Skeletal muscle tissue (tissue), 4 donors: ENCODE results near the gene AAR2. TPM values are rescaled to one million over a fixed set of nuclear protein-coding genes. Genes with fewer than 3 reads are reported as not detected.

Experiments used
- H3K27ac ChIP-seq: one replicate; pipeline ENCODE4 v1.7.0; 2013; ENCODE audit warnings: mild to moderate bottlenecking, low read depth, low read length, inconsistent platforms
- H3K27me3 ChIP-seq, 3 donors: one replicate each; pipeline ENCODE4 v1.7.0; 2013; ENCODE audit warnings: low read length in 3 of 3; ENCODE audit not compliant: control insufficient read depth in 3 of 3, insufficient read depth in 3 of 3
- H3K36me3 ChIP-seq, 3 donors: one replicate each; pipeline ENCODE4 v1.7.0; 2013; ENCODE audit warnings: low read length in 3 of 3; ENCODE audit not compliant: control insufficient read depth in 3 of 3, insufficient read depth in 3 of 3
- H3K4me1 ChIP-seq, 3 donors: one replicate each; pipeline ENCODE4 v1.7.0; 2013; ENCODE audit warnings: low read length in 3 of 3, mild to moderate bottlenecking in 3 of 3; ENCODE audit not compliant: control insufficient read depth in 3 of 3, insufficient read depth in 3 of 3
- H3K4me3 ChIP-seq, 3 donors: one replicate each; pipeline ENCODE4 v1.7.0; 2013; ENCODE audit warnings: low read length in 3 of 3
- H3K9ac ChIP-seq, 3 donors: one replicate each; pipeline ENCODE4 v1.7.0; 2013; ENCODE audit warnings: low read length in 3 of 3, mild to moderate bottlenecking in 3 of 3, moderate library complexity in 2 of 3, low read depth in 1 of 3
- H3K9me3 ChIP-seq, 3 donors: one replicate each; pipeline ENCODE4 v1.7.0; 2013; ENCODE audit warnings: low read length in 3 of 3; ENCODE audit not compliant: control insufficient read depth in 3 of 3
- total RNA-seq: library from RNA; depleted of rRNA; stranded (reverse); fragments of >200 nt; gene quantifications from one replicate; pipeline ENCODE4 v1.2.3, GENCODE V29; 2014
- donor health status: Osteomylitis.

The AAR2 gene
- total RNA-seq, 1 donor from 2014 or later: 25.1 TPM

- Histone ChIP-seq H3K27me3 (no peaks in the 10 kb centered on the region), H3K36me3 (peaks cover 22 to 50% (median 38%) of the 10 kb centered on the region in 3 donors), H3K4me1 (peaks cover 0 to 7% (median 2%) of the 10 kb centered on the region in 3 donors), H3K4me3 (no peak overlapping the region), H3K9ac (no peak overlapping the region), H3K27ac (no peak overlapping the region), H3K9me3 (no peaks in the 10 kb centered on the region)
Measured at GRCh38 chr20:36253036-36253435, 16.8 kb downstream of the AAR2 start.

- Histone ChIP-seq H3K9ac (no peak overlapping the region), H3K27me3 (no peaks in the 10 kb centered on the region), H3K9me3 (no peaks in the 10 kb centered on the region), H3K4me1 (peaks cover 0 to 7% (median 2%) of the 10 kb centered on the region in 3 donors), H3K36me3 (peaks cover 24 to 43% (median 36%) of the 10 kb centered on the region in 3 donors), H3K27ac (no peak overlapping the region), H3K4me3 (no peak overlapping the region)
Measured at GRCh38 chr20:36254076-36254475, 17.8 kb downstream of the AAR2 start.

- Histone ChIP-seq H3K27ac (no peak overlapping the region), H3K4me1 (peaks cover 0 to 7% (median 2%) of the 10 kb centered on the region in 3 donors), H3K36me3 (peaks cover 24 to 37% (median 31%) of the 10 kb centered on the region in 3 donors), H3K27me3 (no peaks in the 10 kb centered on the region), H3K9ac (no peak overlapping the region), H3K9me3 (no peaks in the 10 kb centered on the region), H3K4me3 (no peak overlapping the region)
Measured at GRCh38 chr20:36255445-36255844, 19.2 kb downstream of the AAR2 start.

GRCh38 chr20:36259177-36260061 lies 23.1 kb downstream of the AAR2 start:
- H3K4me1 ChIP-seq: no peaks in the 10 kb centered on the region
- peaks cover 19 to 23% (median 21%) of the 10 kb centered on the region in 3 donors for H3K36me3 ChIP-seq
- no peak overlapping the region for H3K27ac ChIP-seq
- no peaks in the 10 kb centered on the region for H3K9me3 ChIP-seq
- no peak overlapping the region for H3K4me3 ChIP-seq
- H3K27me3 ChIP-seq: no peaks in the 10 kb centered on the region
- H3K9ac ChIP-seq: no peak overlapping the region

GRCh38 chr20:36260316-36260715 lies 24.0 kb downstream of the AAR2 start:
- Histone ChIP-seq H3K27ac (no peak overlapping the region), H3K9me3 (no peaks in the 10 kb centered on the region), H3K36me3 (peaks cover 16 to 19% (median 19%) of the 10 kb centered on the region in 3 donors), H3K27me3 (no peaks in the 10 kb centered on the region), H3K9ac (no peak overlapping the region), H3K4me1 (no peaks in the 10 kb centered on the region), H3K4me3 (no peak overlapping the region)

GRCh38 chr20:36261389-36262105 lies 25.3 kb downstream of the AAR2 start:
- no peak overlapping the region for H3K4me3 ChIP-seq
- H3K36me3 ChIP-seq: peaks cover 4 to 8% (median 7%) of the 10 kb centered on the region in 3 donors

GRCh38 chr20:36262440-36262839 lies 26.2 kb downstream of the AAR2 start:
- no peaks in the 10 kb centered on the region for H3K27me3 ChIP-seq
- peaks cover 0 to 3% (median 0%) of the 10 kb centered on the region in 3 donors for H3K36me3 ChIP-seq
- no peak overlapping the region for H3K27ac ChIP-seq
- H3K4me3 ChIP-seq: no peak overlapping the region
- H3K9ac ChIP-seq: no peak overlapping the region
- H3K4me1 ChIP-seq: no peaks in the 10 kb centered on the region
- no peaks in the 10 kb centered on the region for H3K9me3 ChIP-seq

More at GRCh38 chr20:36261389-36262105, 25.3 kb downstream of the AAR2 start:
- no peaks in the 10 kb centered on the region for H3K9me3 ChIP-seq
- H3K9ac ChIP-seq: no peak overlapping the region
- H3K27me3 ChIP-seq: no peaks in the 10 kb centered on the region
- no peaks in the 10 kb centered on the region for H3K4me1 ChIP-seq
- H3K27ac ChIP-seq: no peak overlapping the region

GRCh38 chr20:36264426-36265246 lies 28.4 kb downstream of the AAR2 start:
- H3K4me3 ChIP-seq: no peak overlapping the region
- no peaks in the 10 kb centered on the region for H3K9me3 ChIP-seq
- H3K9ac ChIP-seq: no peak overlapping the region
- no peaks in the 10 kb centered on the region for H3K36me3 ChIP-seq
- peaks cover 0 to 6% (median 0%) of the 10 kb centered on the region in 3 donors for H3K4me1 ChIP-seq
- H3K27me3 ChIP-seq: no peaks in the 10 kb centered on the region
- H3K27ac ChIP-seq: no peak overlapping the region

- Histone ChIP-seq H3K4me3 (no peak overlapping the region), H3K9me3 (no peaks in the 10 kb centered on the region), H3K27ac (no peak overlapping the region), H3K36me3 (no peaks in the 10 kb centered on the region), H3K4me1 (peaks cover 0 to 6% (median 0%) of the 10 kb centered on the region in 3 donors), H3K27me3 (no peaks in the 10 kb centered on the region), H3K9ac (no peak overlapping the region)
Measured at GRCh38 chr20:36266189-36266588, 29.9 kb downstream of the AAR2 start.
